GM23338 (cell line): ENCODE measurements around the gene NKAIN2.

ENCODE experiments used
- CREB1 ChIP-seq: fragments of 250-450 bp; sonication (Bioruptor Pico); IDR thresholded peaks from 2 replicates; pipeline ENCODE4 v1.5.0; 2020; ENCODE audit warnings: low read depth, mild to moderate bottlenecking, moderate library complexity
- CTCF ChIP-seq, 2 experiments: fragments of 200-600 bp in 1 of 2; sonication (generic) in 1 of 2; conservative IDR thresholded peaks; 2 replicates each; pipeline versions ENCODE4 v1.5.1 to v1.6.1; 2016 to 2017; ENCODE audit warnings: antibody characterized with exemption in 2 of 2, low read depth in 2 of 2, mild to moderate bottlenecking in 2 of 2, moderate library complexity in 1 of 2
- ETS1 ChIP-seq: IDR thresholded peaks from 2 replicates; pipeline ENCODE4 v1.6.1; 2016; ENCODE audit warnings: antibody characterized with exemption
- EZH2 ChIP-seq: fragments of 200-600 bp; sonication (generic); IDR thresholded peaks from one replicate; pipeline ENCODE4 v1.8.0; 2017; ENCODE audit warnings: antibody characterized with exemption, mild to moderate bottlenecking, low read depth; ENCODE audit not compliant: unreplicated experiment
- EZH2phosphoT487 ChIP-seq: fragments of 200-600 bp; sonication (generic); IDR thresholded peaks from one replicate; pipeline ENCODE4 v1.8.1; 2018; ENCODE audit warnings: antibody characterized with exemption; ENCODE audit not compliant: unreplicated experiment
- JUNB ChIP-seq: IDR thresholded peaks from one replicate; pipeline ENCODE4 v1.6.1; 2016; ENCODE audit warnings: antibody characterized with exemption; ENCODE audit not compliant: unreplicated experiment
- POLR2AphosphoS5 ChIP-seq: IDR thresholded peaks from 2 replicates; pipeline ENCODE4 v1.6.1; 2016; ENCODE audit warnings: antibody characterized with exemption, low read depth
- STAT1 ChIP-seq: IDR thresholded peaks from one replicate; pipeline ENCODE4 v1.6.1; 2016; ENCODE audit warnings: antibody characterized with exemption; ENCODE audit not compliant: unreplicated experiment
- ZNF114 ChIP-seq: fragments of 250-450 bp; sonication (Bioruptor Pico); IDR thresholded peaks from 2 replicates; pipeline ENCODE4 v1.5.0; 2020; ENCODE audit warnings: mild to moderate bottlenecking, moderate library complexity
- ZNF331 ChIP-seq: fragments of 250-450 bp; sonication (Bioruptor Pico); IDR thresholded peaks from 2 replicates; pipeline ENCODE4 v1.5.0; 2020; ENCODE audit warnings: low read depth, mild to moderate bottlenecking, moderate library complexity
- TF ChIP-seq, protein P1 (sequence below): IDR thresholded peaks from one replicate; pipeline ENCODE4 v1.6.1; 2018; ENCODE audit warnings: antibody characterized with exemption; ENCODE audit not compliant: unreplicated experiment

- TF ChIP-seq ETS1 (no peak), EZH2 (no peak), CTCF (conservative IDR thresholded peaks at IDR 0.05; ENCODE audit: low read depth in 2 of 2) (no peak), CREB1 (CRISPR knock-in tag) (no peak), JUNB (no peak), POLR2AphosphoS5 (no peak), EZH2phosphoT487 (no peak), ZNF331 (no peak), ZNF114 (CRISPR knock-in tag) (no peak), STAT1 (no peak)
- TF ChIP-seq, protein P1, sequence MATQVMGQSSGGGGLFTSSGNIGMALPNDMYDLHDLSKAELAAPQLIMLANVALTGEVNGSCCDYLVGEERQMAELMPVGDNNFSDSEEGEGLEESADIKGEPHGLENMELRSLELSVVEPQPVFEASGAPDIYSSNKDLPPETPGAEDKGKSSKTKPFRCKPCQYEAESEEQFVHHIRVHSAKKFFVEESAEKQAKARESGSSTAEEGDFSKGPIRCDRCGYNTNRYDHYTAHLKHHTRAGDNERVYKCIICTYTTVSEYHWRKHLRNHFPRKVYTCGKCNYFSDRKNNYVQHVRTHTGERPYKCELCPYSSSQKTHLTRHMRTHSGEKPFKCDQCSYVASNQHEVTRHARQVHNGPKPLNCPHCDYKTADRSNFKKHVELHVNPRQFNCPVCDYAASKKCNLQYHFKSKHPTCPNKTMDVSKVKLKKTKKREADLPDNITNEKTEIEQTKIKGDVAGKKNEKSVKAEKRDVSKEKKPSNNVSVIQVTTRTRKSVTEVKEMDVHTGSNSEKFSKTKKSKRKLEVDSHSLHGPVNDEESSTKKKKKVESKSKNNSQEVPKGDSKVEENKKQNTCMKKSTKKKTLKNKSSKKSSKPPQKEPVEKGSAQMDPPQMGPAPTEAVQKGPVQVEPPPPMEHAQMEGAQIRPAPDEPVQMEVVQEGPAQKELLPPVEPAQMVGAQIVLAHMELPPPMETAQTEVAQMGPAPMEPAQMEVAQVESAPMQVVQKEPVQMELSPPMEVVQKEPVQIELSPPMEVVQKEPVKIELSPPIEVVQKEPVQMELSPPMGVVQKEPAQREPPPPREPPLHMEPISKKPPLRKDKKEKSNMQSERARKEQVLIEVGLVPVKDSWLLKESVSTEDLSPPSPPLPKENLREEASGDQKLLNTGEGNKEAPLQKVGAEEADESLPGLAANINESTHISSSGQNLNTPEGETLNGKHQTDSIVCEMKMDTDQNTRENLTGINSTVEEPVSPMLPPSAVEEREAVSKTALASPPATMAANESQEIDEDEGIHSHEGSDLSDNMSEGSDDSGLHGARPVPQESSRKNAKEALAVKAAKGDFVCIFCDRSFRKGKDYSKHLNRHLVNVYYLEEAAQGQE = no peak
Observed at GRCh38 chr6:124535299-124535698, 731.6 kb downstream of the NKAIN2 start.
